ENCODE data around the gene CNRIP1. TPM values are rescaled to one million over a fixed set of nuclear protein-coding genes. Genes with fewer than 3 reads are reported as not detected.
"Not testable (repeated sequence)": the region's sequence is repeated elsewhere in the genome, so short reads cannot be mapped to it uniquely, and the experiment has no call there.

CNRIP1 gene
- total and polyA plus RNA-seq, 2 donors from 2014 or later, result 8.7 to 14.1 TPM

DNA sequence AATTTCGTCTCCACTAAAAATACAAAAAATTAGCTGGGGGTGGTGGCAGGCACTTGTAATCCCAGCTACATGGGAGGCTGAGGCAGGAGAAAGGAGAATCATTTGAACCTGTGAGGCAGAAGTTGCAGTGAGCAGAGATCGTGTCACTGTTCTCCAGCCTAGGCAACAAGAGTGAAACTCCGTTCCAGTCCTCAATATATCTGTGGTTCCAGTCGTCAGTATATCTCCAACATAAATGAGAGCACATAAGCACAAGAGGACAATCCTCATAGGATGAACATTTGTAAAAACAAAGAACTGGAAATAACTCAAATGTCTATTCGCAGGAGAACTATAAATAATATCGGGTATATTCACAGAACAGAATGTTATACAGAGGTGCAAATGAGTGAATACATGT lies 32.2 kb upstream of the CNRIP1 start:
- H3K27ac ChIP-seq (ENCODE audit: low read depth in 2 of 2, low read length in 2 of 2), result no peak overlapping the region
- H3K36me3 ChIP-seq (ENCODE audit: control insufficient read depth in 2 of 3, insufficient read depth in 3 of 3, low read length in 3 of 3), result no peaks in the 10 kb centered on the region
- TF ChIP-seq, protein P1, sequence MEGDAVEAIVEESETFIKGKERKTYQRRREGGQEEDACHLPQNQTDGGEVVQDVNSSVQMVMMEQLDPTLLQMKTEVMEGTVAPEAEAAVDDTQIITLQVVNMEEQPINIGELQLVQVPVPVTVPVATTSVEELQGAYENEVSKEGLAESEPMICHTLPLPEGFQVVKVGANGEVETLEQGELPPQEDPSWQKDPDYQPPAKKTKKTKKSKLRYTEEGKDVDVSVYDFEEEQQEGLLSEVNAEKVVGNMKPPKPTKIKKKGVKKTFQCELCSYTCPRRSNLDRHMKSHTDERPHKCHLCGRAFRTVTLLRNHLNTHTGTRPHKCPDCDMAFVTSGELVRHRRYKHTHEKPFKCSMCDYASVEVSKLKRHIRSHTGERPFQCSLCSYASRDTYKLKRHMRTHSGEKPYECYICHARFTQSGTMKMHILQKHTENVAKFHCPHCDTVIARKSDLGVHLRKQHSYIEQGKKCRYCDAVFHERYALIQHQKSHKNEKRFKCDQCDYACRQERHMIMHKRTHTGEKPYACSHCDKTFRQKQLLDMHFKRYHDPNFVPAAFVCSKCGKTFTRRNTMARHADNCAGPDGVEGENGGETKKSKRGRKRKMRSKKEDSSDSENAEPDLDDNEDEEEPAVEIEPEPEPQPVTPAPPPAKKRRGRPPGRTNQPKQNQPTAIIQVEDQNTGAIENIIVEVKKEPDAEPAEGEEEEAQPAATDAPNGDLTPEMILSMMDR (IDR thresholded peaks at IDR 0.05; ENCODE audit: borderline replicate concordance, extremely low read depth, insufficient read depth), result no peak
- DNase-seq (no peak), FAIRE-seq (no peak)
- no peak overlapping the region for H3K9ac ChIP-seq (ENCODE audit: low read length in 3 of 3)
- H3K27me3 ChIP-seq (ENCODE audit: control insufficient read depth, insufficient read depth, low read length), result no peaks in the 10 kb centered on the region
- no peaks in the 10 kb centered on the region for H3K4me1 ChIP-seq (ENCODE audit: control insufficient read depth in 2 of 3, insufficient read depth in 2 of 3, low read depth in 1 of 3, low read length in 3 of 3)
- H3K4me3 ChIP-seq (ENCODE audit: low read length in 3 of 3), result no peak overlapping the region
- no peaks in the 10 kb centered on the region for H3K9me3 ChIP-seq (ENCODE audit: control insufficient read depth in 2 of 3, insufficient read depth in 1 of 3, low read length in 3 of 3)
- intact Hi-C loops (cut with DNase I), result no loop called here

DNA sequence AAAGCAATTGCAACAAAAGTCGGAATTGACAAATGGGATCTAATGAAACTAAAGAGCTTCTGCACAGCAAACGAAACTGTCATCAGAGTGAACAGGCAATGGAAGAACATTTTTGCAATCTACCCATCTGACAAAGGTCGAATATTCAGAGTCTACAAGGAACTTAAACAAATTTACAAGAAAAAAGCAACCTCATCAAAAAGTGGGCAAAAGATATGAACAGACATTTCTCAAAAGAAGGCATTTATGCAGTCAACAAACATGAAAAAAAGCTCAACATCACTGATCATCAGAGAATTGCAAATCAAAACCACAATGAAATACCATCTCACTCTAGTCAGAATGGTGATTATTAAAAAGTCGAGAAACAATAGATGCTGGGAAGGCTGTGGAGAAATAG lies 29.3 kb upstream of the CNRIP1 start:
- H3K4me3 ChIP-seq (ENCODE audit: low read length in 3 of 3); H3K4me1 ChIP-seq (ENCODE audit: control insufficient read depth in 2 of 3, insufficient read depth in 2 of 3, low read depth in 1 of 3, low read length in 3 of 3); H3K27me3 ChIP-seq (ENCODE audit: control insufficient read depth, insufficient read depth, low read length); H3K36me3 ChIP-seq (ENCODE audit: control insufficient read depth in 2 of 3, insufficient read depth in 3 of 3, low read length in 3 of 3); H3K9me3 ChIP-seq (ENCODE audit: control insufficient read depth in 2 of 3, insufficient read depth in 1 of 3, low read length in 3 of 3); DNase-seq; H3K9ac ChIP-seq (ENCODE audit: low read length in 3 of 3); H3K27ac ChIP-seq (ENCODE audit: low read depth in 2 of 2, low read length in 2 of 2); FAIRE-seq; intact Hi-C loops (cut with DNase I): not testable (repeated sequence)

DNA sequence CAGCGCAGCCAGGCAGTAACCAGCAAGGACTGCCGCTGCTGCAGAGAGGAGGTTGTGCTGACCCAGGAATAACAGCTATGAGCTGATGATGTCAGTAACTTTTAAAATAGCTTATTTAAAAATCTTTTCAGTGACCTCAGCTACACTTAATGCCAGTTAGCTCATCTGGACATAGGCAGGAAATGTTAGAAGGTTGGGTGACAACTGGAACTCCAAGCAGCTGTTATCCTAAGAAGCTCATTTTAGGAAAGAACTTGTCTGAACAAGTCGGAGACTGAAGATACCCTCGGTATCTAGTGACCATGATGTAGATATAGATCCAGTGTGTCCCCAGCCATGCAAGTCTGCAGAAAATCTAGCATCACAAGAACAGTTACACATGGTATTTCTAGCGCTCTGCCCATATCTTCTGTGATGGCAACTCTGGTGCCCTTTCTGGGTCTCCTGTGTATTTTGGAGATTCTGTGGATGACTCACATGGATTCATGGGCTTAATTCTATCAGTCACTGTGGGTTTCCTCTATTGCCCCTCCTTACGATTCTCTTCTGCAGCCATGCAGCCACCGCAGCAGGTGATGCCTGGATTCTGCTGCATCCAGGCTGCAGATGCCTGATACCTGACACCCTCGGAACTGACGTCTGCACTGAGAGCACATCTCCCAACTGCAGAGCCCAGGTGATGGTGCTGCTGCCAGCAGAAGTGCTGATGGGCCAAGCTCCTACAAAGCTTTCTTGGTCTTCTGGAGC lies 25.6 kb upstream of the CNRIP1 start:
- Histone ChIP-seq H3K9me3 (ENCODE audit: control insufficient read depth in 2 of 3, insufficient read depth in 1 of 3, low read length in 3 of 3) (no peaks in the 10 kb centered on the region), H3K4me1 (ENCODE audit: control insufficient read depth in 2 of 3, insufficient read depth in 2 of 3, low read depth in 1 of 3, low read length in 3 of 3) (no peaks in the 10 kb centered on the region), H3K27me3 (ENCODE audit: control insufficient read depth, insufficient read depth, low read length) (no peaks in the 10 kb centered on the region), H3K36me3 (ENCODE audit: control insufficient read depth in 2 of 3, insufficient read depth in 3 of 3, low read length in 3 of 3) (no peaks in the 10 kb centered on the region), H3K4me3 (ENCODE audit: low read length in 3 of 3) (no peak overlapping the region), H3K9ac (ENCODE audit: low read length in 3 of 3) (no peak overlapping the region), H3K27ac (ENCODE audit: low read depth in 2 of 2, low read length in 2 of 2) (no peak overlapping the region)
- intact Hi-C loops (cut with DNase I), result no loop called here
- DNase-seq, result no peak
- TF ChIP-seq, protein P1 (IDR thresholded peaks at IDR 0.05; ENCODE audit: borderline replicate concordance, extremely low read depth, insufficient read depth), result no peak
- FAIRE-seq, result no peak

- Histone ChIP-seq H3K36me3 (ENCODE audit: control insufficient read depth in 2 of 3, insufficient read depth in 3 of 3, low read length in 3 of 3) (no peaks in the 10 kb centered on the region), H3K4me3 (ENCODE audit: low read length in 3 of 3) (no peak overlapping the region), H3K27me3 (ENCODE audit: control insufficient read depth, insufficient read depth, low read length) (no peaks in the 10 kb centered on the region), H3K4me1 (ENCODE audit: control insufficient read depth in 2 of 3, insufficient read depth in 2 of 3, low read depth in 1 of 3, low read length in 3 of 3) (no peaks in the 10 kb centered on the region), H3K9ac (ENCODE audit: low read length in 3 of 3) (no peak overlapping the region), H3K27ac (ENCODE audit: low read depth in 2 of 2, low read length in 2 of 2) (no peak overlapping the region), H3K9me3 (ENCODE audit: control insufficient read depth in 2 of 3, insufficient read depth in 1 of 3, low read length in 3 of 3) (no peaks in the 10 kb centered on the region)
- no peak for FAIRE-seq
- TF ChIP-seq, protein P1 (IDR thresholded peaks at IDR 0.05; ENCODE audit: borderline replicate concordance, extremely low read depth, insufficient read depth), result no peak
- DNase-seq, result no peak
- intact Hi-C loops (cut with DNase I), result no loop called here
Measured at GRCh38 chr2:68344031-68344430, 24.3 kb upstream of the CNRIP1 start.
